ENCODE measurements around the gene TAPBP.

Gene TAPBP

DNA sequence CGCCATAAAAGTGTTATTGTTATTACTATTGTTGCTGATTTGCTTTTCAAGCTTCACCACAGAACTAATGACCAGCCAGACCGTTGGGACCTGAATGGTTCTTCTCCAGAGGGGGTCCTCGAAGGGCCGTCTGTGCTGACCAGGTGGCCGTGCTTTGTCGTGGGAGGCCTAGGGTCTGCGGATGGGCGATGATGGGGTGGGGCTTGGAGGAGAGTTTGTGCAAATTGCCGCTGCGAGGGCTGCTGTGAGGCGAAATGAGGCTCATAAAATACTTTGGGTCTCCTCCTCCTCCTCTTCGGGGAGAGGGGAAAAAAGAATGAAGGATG, 9.7 kb upstream of the TAPBP start:
- H4K20me1 ChIP-seq (ENCODE audit: low read depth, low read length): no peaks in the 10 kb centered on the region; the same call in 1 of the 2 replicates
- no peaks in the 10 kb centered on the region for H3K9me3 ChIP-seq (ENCODE audit: insufficient read depth, low read length)
- peak overlapping the region; percentile 94 for H3K9ac ChIP-seq (ENCODE audit: low read length)
- peaks cover 17% of the 10 kb centered on the region for H3K36me3 ChIP-seq (ENCODE audit: low read length)
- peak overlapping the region; percentile 64 for H3K4me2 ChIP-seq (ENCODE audit: low read depth, low read length, poor library complexity, severe bottlenecking)
- peak overlapping the region; percentile 54 for H3K4me3 ChIP-seq (ENCODE audit: insufficient read depth, low read length, poor library complexity, severe bottlenecking)
- no peaks in the 10 kb centered on the region for H3K27me3 ChIP-seq (ENCODE audit: low read length)
- H2AFZ ChIP-seq (ENCODE audit: low read depth, low read length, severe bottlenecking): peak overlapping the region; percentile 2
- TF ChIP-seq, protein P1, sequence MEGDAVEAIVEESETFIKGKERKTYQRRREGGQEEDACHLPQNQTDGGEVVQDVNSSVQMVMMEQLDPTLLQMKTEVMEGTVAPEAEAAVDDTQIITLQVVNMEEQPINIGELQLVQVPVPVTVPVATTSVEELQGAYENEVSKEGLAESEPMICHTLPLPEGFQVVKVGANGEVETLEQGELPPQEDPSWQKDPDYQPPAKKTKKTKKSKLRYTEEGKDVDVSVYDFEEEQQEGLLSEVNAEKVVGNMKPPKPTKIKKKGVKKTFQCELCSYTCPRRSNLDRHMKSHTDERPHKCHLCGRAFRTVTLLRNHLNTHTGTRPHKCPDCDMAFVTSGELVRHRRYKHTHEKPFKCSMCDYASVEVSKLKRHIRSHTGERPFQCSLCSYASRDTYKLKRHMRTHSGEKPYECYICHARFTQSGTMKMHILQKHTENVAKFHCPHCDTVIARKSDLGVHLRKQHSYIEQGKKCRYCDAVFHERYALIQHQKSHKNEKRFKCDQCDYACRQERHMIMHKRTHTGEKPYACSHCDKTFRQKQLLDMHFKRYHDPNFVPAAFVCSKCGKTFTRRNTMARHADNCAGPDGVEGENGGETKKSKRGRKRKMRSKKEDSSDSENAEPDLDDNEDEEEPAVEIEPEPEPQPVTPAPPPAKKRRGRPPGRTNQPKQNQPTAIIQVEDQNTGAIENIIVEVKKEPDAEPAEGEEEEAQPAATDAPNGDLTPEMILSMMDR (IDR thresholded peaks at IDR 0.05; ENCODE audit: insufficient read depth, low read length, poor library complexity, severe bottlenecking): no peak
- no peak for TF ChIP-seq EZH2phosphoT487 (conservative IDR thresholded peaks at IDR 0.05; ENCODE audit: low read length)
- no peaks in the 10 kb centered on the region for H3K9me2 ChIP-seq (replicated peaks; ENCODE audit: insufficient read depth, low read length)
- H3K79me2 ChIP-seq (ENCODE audit: insufficient read depth, low read length): peaks cover 34% of the 10 kb centered on the region
- H3K27ac ChIP-seq (ENCODE audit: low read depth, low read length): peak overlapping the region; percentile 92
- H3F3A ChIP-seq (ENCODE audit: insufficient read depth): peaks cover 37% of the 10 kb centered on the region

DNA sequence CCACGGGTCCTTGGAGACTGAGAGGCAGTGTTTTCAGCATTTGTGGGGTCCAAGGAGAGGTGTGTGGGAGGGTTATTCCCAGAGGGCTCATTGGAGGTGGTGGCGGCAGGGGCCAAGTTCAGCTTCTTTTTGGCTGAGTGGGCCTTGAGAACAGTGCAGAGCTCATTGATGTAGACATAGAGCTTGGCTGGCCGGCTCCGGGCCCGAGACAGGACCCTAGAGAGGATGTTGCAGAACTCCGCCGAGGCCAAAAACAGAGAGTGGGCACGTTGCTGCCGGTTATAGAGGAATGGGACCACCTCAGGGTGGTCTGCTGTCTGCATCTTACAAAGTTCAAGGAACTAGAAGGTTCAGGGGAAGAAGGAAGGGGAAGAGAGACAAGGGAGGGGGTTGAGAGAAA, 7.3 kb upstream of the TAPBP start:
- Histone ChIP-seq H4K20me1 (ENCODE audit: low read depth, low read length) (no peaks in the 10 kb centered on the region; the same call in 1 of the 2 replicates), H3K4me2 (ENCODE audit: low read depth, low read length, poor library complexity, severe bottlenecking) (peak overlapping the region; percentile 69), H3K27me3 (ENCODE audit: low read length) (no peaks in the 10 kb centered on the region), H2AFZ (ENCODE audit: low read depth, low read length, severe bottlenecking) (no peak overlapping the region), H3K9me3 (ENCODE audit: insufficient read depth, low read length) (no peaks in the 10 kb centered on the region), H3K9ac (ENCODE audit: low read length) (peak overlapping the region; percentile 94), H3K36me3 (ENCODE audit: low read length) (peaks cover 21% of the 10 kb centered on the region), H3K9me2 (replicated peaks; ENCODE audit: insufficient read depth, low read length) (no peaks in the 10 kb centered on the region), H3K79me2 (ENCODE audit: insufficient read depth, low read length) (peaks cover 34% of the 10 kb centered on the region), H3K4me3 (ENCODE audit: insufficient read depth, low read length, poor library complexity, severe bottlenecking) (peak overlapping the region; percentile 89), H3F3A (ENCODE audit: insufficient read depth) (peaks cover 51% of the 10 kb centered on the region), H3K27ac (ENCODE audit: low read depth, low read length) (peak overlapping the region; percentile 92)
- TF ChIP-seq, protein P1 (IDR thresholded peaks at IDR 0.05; ENCODE audit: insufficient read depth, low read length, poor library complexity, severe bottlenecking): no peak

DNA sequence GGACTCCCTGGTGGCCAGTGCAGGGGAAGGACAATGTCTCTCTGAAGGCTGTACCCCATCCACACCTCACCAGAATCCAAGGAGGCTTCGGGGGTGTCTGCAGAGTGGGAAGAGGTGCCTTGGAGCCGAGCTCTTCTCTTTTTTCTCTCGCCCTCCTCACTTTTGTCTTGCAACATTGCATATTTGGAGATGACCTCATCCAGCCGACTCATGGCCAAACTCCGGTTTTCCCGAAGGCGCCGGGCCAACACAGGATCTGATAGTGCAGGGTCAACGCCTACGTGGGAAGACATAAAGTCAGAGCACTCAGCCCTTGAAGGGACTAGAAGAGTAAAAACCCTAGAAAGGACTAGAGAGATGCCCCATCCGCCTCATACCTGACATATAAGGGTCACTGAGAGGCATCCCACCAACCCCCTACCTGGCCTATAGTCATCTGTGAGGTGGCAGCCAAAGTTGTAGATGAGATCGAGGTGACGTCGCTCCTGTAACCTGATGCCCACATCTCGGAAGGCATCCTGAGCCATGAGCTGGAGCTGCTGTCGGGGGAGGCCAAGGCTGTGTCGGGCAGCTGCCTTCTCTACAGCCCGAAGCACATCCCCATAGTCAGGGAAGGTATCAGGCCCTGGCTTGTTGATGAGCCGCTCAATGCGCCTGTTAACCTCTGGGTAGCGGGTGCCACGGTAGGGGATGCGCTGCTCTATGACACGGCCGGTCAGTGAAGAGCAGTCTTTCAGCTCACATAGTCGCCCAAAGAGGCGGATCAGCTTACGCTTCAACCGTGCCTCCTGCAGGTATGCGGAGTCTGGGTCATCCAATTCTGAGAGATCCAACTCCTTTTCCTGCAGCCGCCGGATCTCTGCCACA, 6.7 kb upstream of the TAPBP start:
- TF ChIP-seq, protein P1 (IDR thresholded peaks at IDR 0.05; ENCODE audit: insufficient read depth, low read length, poor library complexity, severe bottlenecking): no peak
- Histone ChIP-seq H4K20me1 (ENCODE audit: low read depth, low read length) (no peaks in the 10 kb centered on the region; the same call in 1 of the 2 replicates), H3K4me3 (ENCODE audit: insufficient read depth, low read length, poor library complexity, severe bottlenecking) (no peak overlapping the region), H3K27me3 (ENCODE audit: low read length) (no peaks in the 10 kb centered on the region), H2AFZ (ENCODE audit: low read depth, low read length, severe bottlenecking) (no peak overlapping the region), H3F3A (ENCODE audit: insufficient read depth) (peaks cover 46% of the 10 kb centered on the region), H3K9me2 (replicated peaks; ENCODE audit: insufficient read depth, low read length) (no peaks in the 10 kb centered on the region), H3K9me3 (ENCODE audit: insufficient read depth, low read length) (no peaks in the 10 kb centered on the region), H3K27ac (ENCODE audit: low read depth, low read length) (peak overlapping the region; percentile 77; the same call in 1 of the 2 replicates), H3K4me2 (ENCODE audit: low read depth, low read length, poor library complexity, severe bottlenecking) (peak overlapping the region; percentile 69), H3K36me3 (ENCODE audit: low read length) (peaks cover 21% of the 10 kb centered on the region), H3K9ac (ENCODE audit: low read length) (peak overlapping the region; percentile 94), H3K79me2 (ENCODE audit: insufficient read depth, low read length) (peaks cover 34% of the 10 kb centered on the region)

Measured in SU-DHL-6 (cell line).